Peyer's patch (tissue), 4 donors: ENCODE results near the gene NFYC.

Experiments
- POLR2A ChIP-seq, 2 donors: fragments of 450-650 bp; IDR thresholded peaks; one replicate each; pipeline ENCODE4 v1.5.1; 2017; ENCODE audit warnings: antibody characterized with exemption in 2 of 2, mild to moderate bottlenecking in 2 of 2, moderate library complexity in 2 of 2
- TF ChIP-seq, protein P1 (sequence below), 6 experiments: fragments of 450-650 bp in 4 of 6; fragments of 200-600 bp in 2 of 6; sonication (generic) in 1 of 6; IDR thresholded peaks; one replicate each; pipeline ENCODE4 v1.5.1; 2017 to 2019; ENCODE audit warnings: antibody characterized with exemption in 6 of 6, mild to moderate bottlenecking in 3 of 6, moderate library complexity in 1 of 6

DNA sequence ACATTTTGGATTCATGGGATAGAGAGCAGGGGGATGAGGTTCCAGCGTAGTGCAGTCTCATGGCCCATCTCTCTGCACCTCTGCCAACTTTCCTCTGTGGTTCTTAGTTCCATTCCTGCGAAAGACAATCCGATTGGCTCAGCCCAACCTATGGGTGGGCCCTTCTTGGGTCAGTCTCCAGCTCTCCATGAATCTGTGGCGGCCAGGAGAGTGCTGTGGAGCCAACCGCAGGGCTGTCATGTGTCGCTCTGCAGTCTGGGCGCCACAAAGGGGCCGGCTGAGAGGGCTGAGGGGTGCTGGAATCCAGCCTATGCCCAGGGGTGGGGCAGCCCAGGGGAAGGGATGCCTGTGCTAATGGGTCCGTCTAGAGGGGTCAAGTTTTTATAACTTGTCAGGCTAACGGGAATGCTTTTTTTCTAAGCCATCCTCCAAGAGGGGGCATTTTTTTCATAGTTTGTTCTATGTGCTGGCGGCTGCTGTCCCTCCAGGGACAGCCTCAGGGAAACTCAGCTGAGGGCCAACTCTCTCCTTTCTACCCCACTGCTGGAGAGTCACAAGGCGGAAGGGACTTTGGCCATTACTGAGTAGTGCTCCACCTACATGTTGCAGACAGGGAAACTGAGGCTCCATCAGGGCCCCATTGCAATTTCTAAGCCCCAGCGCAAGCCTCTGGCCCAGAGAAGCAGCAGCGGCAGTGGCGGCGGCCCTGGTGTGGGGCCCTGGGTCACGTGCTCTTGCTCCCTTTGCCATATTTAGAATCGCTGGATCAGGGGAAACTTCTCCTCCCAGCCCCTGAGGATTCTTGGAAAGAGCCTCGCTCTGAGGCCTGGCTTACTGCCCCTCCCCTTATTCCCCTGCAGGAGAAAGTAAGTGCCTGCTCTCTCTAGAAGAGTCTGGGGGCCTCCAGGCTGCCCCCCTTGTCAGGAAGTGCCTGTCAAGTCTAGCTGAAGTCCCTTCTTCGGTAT, 115.5 kb downstream of the NFYC start:
- TF ChIP-seq, protein P1, sequence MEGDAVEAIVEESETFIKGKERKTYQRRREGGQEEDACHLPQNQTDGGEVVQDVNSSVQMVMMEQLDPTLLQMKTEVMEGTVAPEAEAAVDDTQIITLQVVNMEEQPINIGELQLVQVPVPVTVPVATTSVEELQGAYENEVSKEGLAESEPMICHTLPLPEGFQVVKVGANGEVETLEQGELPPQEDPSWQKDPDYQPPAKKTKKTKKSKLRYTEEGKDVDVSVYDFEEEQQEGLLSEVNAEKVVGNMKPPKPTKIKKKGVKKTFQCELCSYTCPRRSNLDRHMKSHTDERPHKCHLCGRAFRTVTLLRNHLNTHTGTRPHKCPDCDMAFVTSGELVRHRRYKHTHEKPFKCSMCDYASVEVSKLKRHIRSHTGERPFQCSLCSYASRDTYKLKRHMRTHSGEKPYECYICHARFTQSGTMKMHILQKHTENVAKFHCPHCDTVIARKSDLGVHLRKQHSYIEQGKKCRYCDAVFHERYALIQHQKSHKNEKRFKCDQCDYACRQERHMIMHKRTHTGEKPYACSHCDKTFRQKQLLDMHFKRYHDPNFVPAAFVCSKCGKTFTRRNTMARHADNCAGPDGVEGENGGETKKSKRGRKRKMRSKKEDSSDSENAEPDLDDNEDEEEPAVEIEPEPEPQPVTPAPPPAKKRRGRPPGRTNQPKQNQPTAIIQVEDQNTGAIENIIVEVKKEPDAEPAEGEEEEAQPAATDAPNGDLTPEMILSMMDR (IDR thresholded peaks at IDR 0.05): no peak
- no peak for TF ChIP-seq POLR2A (IDR thresholded peaks at IDR 0.05)
